Heart left ventricle (tissue), 13 donors: Measurements from ENCODE around the gene EYS.

Experiments
- CTCF ChIP-seq, 12 donors: fragments of 200-600 bp; sonication (generic) in 4 of 12; IDR thresholded peaks; one replicate each; pipeline versions ENCODE4 v1.5.0 to v1.8.0; 2018 to 2022; ENCODE audit warnings: antibody characterized with exemption in 12 of 12, mild to moderate bottlenecking in 5 of 12
- POLR2A ChIP-seq, 2 donors: fragments of 450-650 bp; IDR thresholded peaks; one replicate each; pipeline ENCODE4 v1.6.1; 2017; ENCODE audit warnings: antibody characterized with exemption in 2 of 2, mild to moderate bottlenecking in 2 of 2, moderate library complexity in 2 of 2
- donor health status: ischemic (EF 13 %, LVEDD 7.1; RV severe dilation, severe dysfunction).
- donor health status: DM: no; HTN: yes; CAD: no.
- donor health status: DM: no; HTN: no; CAD: no.
- donor health status: ischemic (EF 25% LVEDD 6.9; RV normal size, moderate dysfunction).
- donor health status: ischemic (EF 25% LVEDD 5.7; RV mildly dilated, moderate dysfunction).
- donor health status: ischemic (EF 35%, LVEDD 5.7; RV mildly dilated, moderate dysfunction).
- donor health status: nonischemic (EF 11% LVEDD 7.7; RV severe dilation, severe dysfunction).
- donor health status: DM: yes; HTN: yes; CAD: no.
- donor health status: PGD.
- donor health status: ischemic (EF 29% LVEDD 5.4; RV normal size, mild dysfunction).
- donor health status: nonischemic (EF 23%, LVEDD 6.1; RV moderate dilation, normal function).

- TF ChIP-seq CTCF (IDR thresholded peaks at IDR 0.05) (no peak), POLR2A (IDR thresholded peaks at IDR 0.05) (no peak)
These were observed 149.0 kb downstream of the EYS start for GRCh38 chr6:65558071-65558470.
